Measurements from ENCODE around the gene ATXN1L.
"Not testable (repeated sequence)": the region's sequence is repeated elsewhere in the genome, so short reads cannot be mapped to it uniquely, and the experiment has no call there.

Gene ATXN1L

GRCh38 chr16:71845639-71846430 lies at the start of gene ATXN1L:
Gene ATXN1L (plus strand): TSS chr16:71845976. CDS start chr16:71849741, 3,765 bp downstream.
- peak within 1 kb of the TSS; percentile 99 for H3K4me3 ChIP-seq (ENCODE audit: low read depth, low read length)
- DNase-seq (ENCODE audit: low read depth) = peak; percentile 66

- no peak overlapping the region for H3K4me3 ChIP-seq (ENCODE audit: low read depth, low read length)
- no peak for DNase-seq (ENCODE audit: low read depth)
Measured at GRCh38 chr16:71796501-71797097, 49.2 kb upstream of the ATXN1L start.

- H3K4me3 ChIP-seq (ENCODE audit: low read depth, low read length) = no peak overlapping the region
- DNase-seq (ENCODE audit: low read depth) = no peak
Measured at GRCh38 chr16:71803305-71803690, 42.5 kb upstream of the ATXN1L start.

- peak overlapping the region; percentile 99 for H3K4me3 ChIP-seq (ENCODE audit: low read depth, low read length)
- DNase-seq (ENCODE audit: low read depth) = no peak
Measured at GRCh38 chr16:71807905-71808592, 37.7 kb upstream of the ATXN1L start.

GRCh38 chr16:71808593-71809459 lies 37.0 kb upstream of the ATXN1L start, which contains the start of gene AP1G1:
Gene AP1G1 (minus strand): TSS chr16:71808834. CDS start chr16:71789479, 19,355 bp downstream.
- H3K4me3 ChIP-seq (ENCODE audit: low read depth, low read length) = peak within 1 kb of the TSS; percentile 99
- peak; percentile 98 for DNase-seq (ENCODE audit: low read depth)

- H3K4me3 ChIP-seq (ENCODE audit: low read depth, low read length); DNase-seq (ENCODE audit: low read depth): not testable (repeated sequence)
Measured at GRCh38 chr16:71810155-71810530, 35.6 kb upstream of the ATXN1L start.

GRCh38 chr16:71811261-71811803 lies 34.4 kb upstream of the ATXN1L start:
- DNase-seq (ENCODE audit: low read depth) = no peak
- no peak overlapping the region for H3K4me3 ChIP-seq (ENCODE audit: low read depth, low read length)

GRCh38 chr16:71817155-71817500 lies 28.6 kb upstream of the ATXN1L start:
- not testable (repeated sequence) for DNase-seq (ENCODE audit: low read depth); H3K4me3 ChIP-seq (ENCODE audit: low read depth, low read length)

GRCh38 chr16:71826533-71827017 lies 19.2 kb upstream of the ATXN1L start:
- no peak overlapping the region for H3K4me3 ChIP-seq (ENCODE audit: low read depth, low read length)
- no peak for DNase-seq (ENCODE audit: low read depth)

- no peak overlapping the region for H3K4me3 ChIP-seq (ENCODE audit: low read depth, low read length)
- DNase-seq (ENCODE audit: low read depth) = no peak
Measured at GRCh38 chr16:71830359-71830758, 15.4 kb upstream of the ATXN1L start.

GRCh38 chr16:71831698-71832097 lies 14.1 kb upstream of the ATXN1L start:
- DNase-seq (ENCODE audit: low read depth); H3K4me3 ChIP-seq (ENCODE audit: low read depth, low read length): not testable (repeated sequence)

GRCh38 chr16:71832112-71832511 lies 13.7 kb upstream of the ATXN1L start:
- not testable (repeated sequence) for DNase-seq (ENCODE audit: low read depth); H3K4me3 ChIP-seq (ENCODE audit: low read depth, low read length)

GRCh38 chr16:71834291-71834690 lies 11.5 kb upstream of the ATXN1L start:
- DNase-seq (ENCODE audit: low read depth) = no peak
- no peak overlapping the region for H3K4me3 ChIP-seq (ENCODE audit: low read depth, low read length)

- no peak for DNase-seq (ENCODE audit: low read depth)
- no peak overlapping the region for H3K4me3 ChIP-seq (ENCODE audit: low read depth, low read length)
Measured at GRCh38 chr16:71837150-71837549, 8.6 kb upstream of the ATXN1L start.

GRCh38 chr16:71840052-71840451 lies 5.7 kb upstream of the ATXN1L start:
- no peak for DNase-seq (ENCODE audit: low read depth)
- no peak overlapping the region for H3K4me3 ChIP-seq (ENCODE audit: low read depth, low read length)

GRCh38 chr16:71843572-71843971 lies 2.2 kb upstream of the ATXN1L start:
- no peak for DNase-seq (ENCODE audit: low read depth)
- H3K4me3 ChIP-seq (ENCODE audit: low read depth, low read length) = no peak overlapping the region

- DNase-seq (ENCODE audit: low read depth) = no peak
- peak overlapping the region; percentile 99 for H3K4me3 ChIP-seq (ENCODE audit: low read depth, low read length)
Measured at GRCh38 chr16:71846431-71846830, 655 bp downstream of the ATXN1L start.

GRCh38 chr16:71847096-71847495 lies 1.3 kb downstream of the ATXN1L start:
- peak overlapping the region; percentile 99 for H3K4me3 ChIP-seq (ENCODE audit: low read depth, low read length)
- no peak for DNase-seq (ENCODE audit: low read depth)

GRCh38 chr16:71848622-71849021 lies 2.8 kb downstream of the ATXN1L start:
- no peak for DNase-seq (ENCODE audit: low read depth)

More at GRCh38 chr16:71848622-71849021, 2.8 kb downstream of the ATXN1L start:
- H3K4me3 ChIP-seq (ENCODE audit: low read depth, low read length) = no peak overlapping the region

All from skeletal muscle cell (primary cell).